Measurements from ENCODE around the gene ZNF335.
A peak's percentile ranks its signal among the peaks of the same experiment; 100 is the strongest.

DNA sequence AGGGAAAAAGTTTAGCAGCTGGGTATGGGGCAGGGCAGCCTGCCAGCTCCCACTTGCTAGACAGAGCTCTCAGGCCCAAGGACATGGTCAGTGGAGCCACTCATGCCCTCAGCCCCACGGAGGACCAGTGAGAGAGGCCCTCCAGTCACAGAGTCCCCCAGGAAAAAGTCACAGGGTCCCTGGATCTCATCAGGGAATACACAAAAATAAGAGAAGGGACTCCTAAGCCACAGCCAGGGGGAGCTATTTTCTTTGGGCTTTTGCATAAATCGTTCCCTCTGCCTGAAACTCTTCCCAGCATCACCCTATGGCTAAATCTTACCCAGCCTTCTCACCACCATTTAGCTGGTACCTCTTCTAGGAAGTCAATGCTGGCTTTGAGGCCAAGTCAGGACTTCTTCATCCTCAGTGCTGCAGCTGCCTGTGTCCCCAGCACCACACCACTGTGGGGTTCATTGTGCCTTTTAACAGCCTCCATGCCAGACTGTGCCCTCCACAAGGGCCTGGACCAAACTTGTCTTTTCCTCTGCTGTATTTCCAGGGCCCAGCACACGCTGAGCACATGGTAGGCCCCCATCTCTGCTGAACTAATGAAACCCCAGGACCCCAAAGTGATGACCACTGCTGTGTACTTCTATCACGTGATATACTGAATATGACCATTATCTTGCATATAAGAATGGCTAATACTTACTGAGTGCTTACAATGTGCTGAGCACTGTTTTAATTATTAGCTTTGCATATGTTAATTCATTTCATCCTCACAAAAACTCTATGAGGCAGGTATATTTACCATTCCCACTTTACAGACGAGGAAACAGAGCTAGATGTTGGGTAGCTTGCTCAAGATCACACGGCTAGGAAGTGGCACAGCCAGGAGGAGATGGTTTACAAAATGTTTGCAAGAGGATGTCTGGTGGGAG is 2.0 kb downstream of the ZNF335 start:
- TF ChIP-seq EP300 (IDR thresholded peaks at IDR 0.05), result no peak
- TF ChIP-seq, protein P1, sequence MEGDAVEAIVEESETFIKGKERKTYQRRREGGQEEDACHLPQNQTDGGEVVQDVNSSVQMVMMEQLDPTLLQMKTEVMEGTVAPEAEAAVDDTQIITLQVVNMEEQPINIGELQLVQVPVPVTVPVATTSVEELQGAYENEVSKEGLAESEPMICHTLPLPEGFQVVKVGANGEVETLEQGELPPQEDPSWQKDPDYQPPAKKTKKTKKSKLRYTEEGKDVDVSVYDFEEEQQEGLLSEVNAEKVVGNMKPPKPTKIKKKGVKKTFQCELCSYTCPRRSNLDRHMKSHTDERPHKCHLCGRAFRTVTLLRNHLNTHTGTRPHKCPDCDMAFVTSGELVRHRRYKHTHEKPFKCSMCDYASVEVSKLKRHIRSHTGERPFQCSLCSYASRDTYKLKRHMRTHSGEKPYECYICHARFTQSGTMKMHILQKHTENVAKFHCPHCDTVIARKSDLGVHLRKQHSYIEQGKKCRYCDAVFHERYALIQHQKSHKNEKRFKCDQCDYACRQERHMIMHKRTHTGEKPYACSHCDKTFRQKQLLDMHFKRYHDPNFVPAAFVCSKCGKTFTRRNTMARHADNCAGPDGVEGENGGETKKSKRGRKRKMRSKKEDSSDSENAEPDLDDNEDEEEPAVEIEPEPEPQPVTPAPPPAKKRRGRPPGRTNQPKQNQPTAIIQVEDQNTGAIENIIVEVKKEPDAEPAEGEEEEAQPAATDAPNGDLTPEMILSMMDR (IDR thresholded peaks at IDR 0.05), result peak; percentile 14 to 49 (median 44)
- TF ChIP-seq POLR2AphosphoS5 (IDR thresholded peaks at IDR 0.05), result no peak
